Measurements from ENCODE around the gene DUSP16. TPM values are rescaled to one million over a fixed set of nuclear protein-coding genes. Genes with fewer than 3 reads are reported as not detected.

Gene DUSP16
- total RNA-seq, 1 experiment from 2014 or later = 63.9 TPM

GRCh38 chr12:12452326-12452902, 110.2 kb downstream of the DUSP16 start:
- POLR2A ChIA-PET = no interaction called here

DNA sequence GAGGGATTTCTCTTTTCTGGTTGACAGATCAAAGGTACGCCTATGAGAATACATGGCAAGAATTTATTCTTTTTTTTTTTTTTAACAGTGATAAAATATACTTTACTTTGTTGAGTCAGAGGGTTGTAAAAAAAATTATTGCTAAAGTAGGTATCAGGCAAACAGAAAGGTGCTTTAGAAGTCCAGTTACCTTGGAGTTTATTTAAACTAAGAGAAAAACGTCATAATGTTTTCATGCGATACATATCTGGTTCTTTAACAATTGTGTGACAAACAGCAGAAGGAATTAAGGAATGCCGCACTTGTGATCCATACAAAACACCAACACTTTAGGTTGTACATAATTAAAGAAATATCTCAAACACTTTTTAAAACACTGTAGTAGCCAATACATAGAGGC, 111.6 kb downstream of the DUSP16 start:
- H3K4me1 Mint-ChIP-seq (ENCODE audit: low read depth, unreplicated experiment) = peaks cover 23% of the 10 kb centered on the region
- ChIA-PET CTCF (no interaction called here), POLR2A (interaction anchor here (1.0 kb wide), 1 partner anchor 82 kb away, joined by 3 read pairs; no protein-coding TSS in a partner anchor)

More at GRCh38 chr12:12452326-12452902, 110.2 kb downstream of the DUSP16 start:
- Histone ChIP-seq H3K4me3 (ENCODE audit: low read depth, low read length) (no peak overlapping the region), H3K4me1 (peaks cover 25% of the 10 kb centered on the region), H3K9me3 (no peaks in the 10 kb centered on the region), H3K27me3 (replicated peaks; ENCODE audit: control insufficient read depth, insufficient read depth, low read length) (no peaks in the 10 kb centered on the region), H3K36me3 (ENCODE audit: control insufficient read depth, insufficient read depth, low read length) (no peaks in the 10 kb centered on the region)
- Mint-ChIP-seq H3K27me3 (ENCODE audit: insufficient read depth, unreplicated experiment) (no peaks in the 10 kb centered on the region), H3K9me3 (ENCODE audit: unreplicated experiment) (no peaks in the 10 kb centered on the region), H3K36me3 (ENCODE audit: insufficient read depth, unreplicated experiment) (peaks cover 8% of the 10 kb centered on the region), H3K4me1 (ENCODE audit: low read depth, unreplicated experiment) (peaks cover 21% of the 10 kb centered on the region), H3K27ac (ENCODE audit: unreplicated experiment) (no peak overlapping the region), H3K4me3 (ENCODE audit: unreplicated experiment) (no peak overlapping the region)
- BruUV-seq (replicated peaks) = no TSS peak
- intact Hi-C loops (cut with micrococcal nuclease; ENCODE audit: unreplicated experiment) = loop anchor here (5.0 kb wide), 1 partner anchor 110 kb away; the partner anchor contains the start of gene DUSP16
- TF ChIP-seq CTCF (IDR thresholded peaks at IDR 0.05; ENCODE audit: insufficient read depth in 1 of 2, low read depth in 1 of 2, low read length in 1 of 2, severe bottlenecking in 1 of 2, unreplicated experiment in 1 of 2) = no peak
- CTCF ChIA-PET = interaction anchor here (0.8 kb wide), 1 partner anchor 12 kb away, joined by 4 read pairs; no protein-coding TSS in a partner anchor
- no peak for DNase-seq

DNA sequence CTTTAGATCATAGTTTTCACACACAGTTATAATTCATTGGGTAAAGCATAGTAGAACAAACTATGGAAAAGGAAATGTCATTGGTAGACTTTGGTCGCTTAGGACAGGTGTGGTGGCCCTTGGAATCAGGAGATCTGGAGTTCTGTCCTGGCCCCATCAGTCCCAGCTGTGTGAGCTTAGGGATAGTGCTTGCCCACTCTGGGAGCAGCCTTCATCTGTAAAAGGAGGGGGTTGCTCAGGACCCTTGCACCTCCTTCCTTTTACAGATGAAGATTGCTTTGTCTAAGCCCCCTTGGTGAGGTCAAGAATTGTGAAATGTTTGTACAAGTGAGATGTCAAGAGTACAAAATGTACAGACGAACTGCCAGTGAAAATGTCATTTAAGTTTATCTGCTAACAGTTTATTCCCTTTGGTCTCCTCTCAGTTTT, 112.6 kb downstream of the DUSP16 start:
- no peaks in the 10 kb centered on the region for H3K9me3 Mint-ChIP-seq (ENCODE audit: unreplicated experiment)
- TF ChIP-seq CTCF (IDR thresholded peaks at IDR 0.05; ENCODE audit: insufficient read depth in 1 of 2, low read depth in 1 of 2, low read length in 1 of 2, severe bottlenecking in 1 of 2, unreplicated experiment in 1 of 2) = no peak
- Histone ChIP-seq H3K27me3 (replicated peaks; ENCODE audit: control insufficient read depth, insufficient read depth, low read length) (no peaks in the 10 kb centered on the region), H3K4me1 (peaks cover 25% of the 10 kb centered on the region), H3K9me3 (no peaks in the 10 kb centered on the region), H3K36me3 (ENCODE audit: control insufficient read depth, insufficient read depth, low read length) (no peaks in the 10 kb centered on the region), H3K4me3 (ENCODE audit: low read depth, low read length) (no peak overlapping the region)
- intact Hi-C loops (cut with micrococcal nuclease; ENCODE audit: unreplicated experiment) = loop anchor here (2.0 to 5.0 kb wide), 2 partner anchors 73 to 112 kb away; partner anchors contain the start of gene DUSP16
- no peaks in the 10 kb centered on the region for H3K27me3 Mint-ChIP-seq (ENCODE audit: insufficient read depth, unreplicated experiment)
- ChIA-PET POLR2A (interaction anchor here (1.0 kb wide), 1 partner anchor 83 kb away, joined by 3 read pairs; no protein-coding TSS in a partner anchor), CTCF (no interaction called here)
- no peak for DNase-seq
- peak overlapping the region; percentile 34 for H3K27ac Mint-ChIP-seq (ENCODE audit: unreplicated experiment)
- H3K4me1 Mint-ChIP-seq (ENCODE audit: low read depth, unreplicated experiment) = peaks cover 26% of the 10 kb centered on the region
- BruUV-seq (replicated peaks) = TSS peak; percentile 36
- H3K4me3 Mint-ChIP-seq (ENCODE audit: unreplicated experiment) = no peak overlapping the region
- peaks cover 8% of the 10 kb centered on the region for H3K36me3 Mint-ChIP-seq (ENCODE audit: insufficient read depth, unreplicated experiment)

More for the DNA sequence above, 111.6 kb downstream of the DUSP16 start:
- no peak for TF ChIP-seq CTCF (IDR thresholded peaks at IDR 0.05; ENCODE audit: insufficient read depth in 1 of 2, low read depth in 1 of 2, low read length in 1 of 2, severe bottlenecking in 1 of 2, unreplicated experiment in 1 of 2)
- Histone ChIP-seq H3K9me3 (no peaks in the 10 kb centered on the region), H3K27me3 (replicated peaks; ENCODE audit: control insufficient read depth, insufficient read depth, low read length) (no peaks in the 10 kb centered on the region), H3K36me3 (ENCODE audit: control insufficient read depth, insufficient read depth, low read length) (no peaks in the 10 kb centered on the region), H3K4me1 (peaks cover 25% of the 10 kb centered on the region), H3K4me3 (ENCODE audit: low read depth, low read length) (no peak overlapping the region)
- H3K27me3 Mint-ChIP-seq (ENCODE audit: insufficient read depth, unreplicated experiment) = no peaks in the 10 kb centered on the region
- BruUV-seq (replicated peaks) = no TSS peak
- H3K4me3 Mint-ChIP-seq (ENCODE audit: unreplicated experiment) = no peak overlapping the region
- peak overlapping the region; percentile 63 for H3K27ac Mint-ChIP-seq (ENCODE audit: unreplicated experiment)
- intact Hi-C loops (cut with micrococcal nuclease; ENCODE audit: unreplicated experiment) = loop anchor here (1.0 to 5.0 kb wide), 3 partner anchors 48 to 111 kb away; partner anchors contain the start of gene DUSP16
- no peaks in the 10 kb centered on the region for H3K9me3 Mint-ChIP-seq (ENCODE audit: unreplicated experiment)
- H3K36me3 Mint-ChIP-seq (ENCODE audit: insufficient read depth, unreplicated experiment) = peaks cover 8% of the 10 kb centered on the region
- DNase-seq = no peak
